ENCODE measurements around the gene NCOA3.
"Not testable (repeated sequence)": the region's sequence is repeated elsewhere in the genome, so short reads cannot be mapped to it uniquely, and the experiment has no call there.

Gene NCOA3

DNA sequence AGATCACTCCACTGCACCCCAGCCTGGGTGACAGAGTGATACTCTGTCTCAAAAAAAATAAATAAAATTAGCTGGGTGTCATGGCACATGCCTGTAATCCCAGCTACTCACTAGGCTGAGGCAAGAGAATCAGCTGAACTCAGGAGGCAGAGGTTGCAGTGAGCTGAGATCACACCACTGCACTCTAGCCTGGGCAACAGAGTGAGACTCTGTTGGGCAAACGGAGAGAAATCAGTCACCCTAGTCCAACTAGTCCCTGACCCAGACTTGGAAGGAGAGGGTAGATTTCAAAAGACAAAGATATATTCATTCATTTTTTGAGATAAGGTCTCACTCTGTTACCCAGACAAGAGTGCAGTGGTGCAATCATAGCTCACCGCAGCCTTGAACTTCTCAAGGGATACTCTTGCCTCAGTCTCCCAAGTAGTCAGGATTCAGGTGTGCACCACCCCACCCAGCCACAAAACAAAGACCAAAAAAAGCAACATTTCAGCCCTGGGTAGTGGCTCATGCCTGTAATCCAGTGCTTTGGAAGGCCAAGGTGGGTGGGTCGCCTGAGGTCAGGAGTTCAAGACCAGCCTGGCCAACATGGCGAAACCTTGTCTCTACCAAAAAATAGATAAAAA lies 26.2 kb upstream of the NCOA3 start:
- no peak for DNase-seq

DNA sequence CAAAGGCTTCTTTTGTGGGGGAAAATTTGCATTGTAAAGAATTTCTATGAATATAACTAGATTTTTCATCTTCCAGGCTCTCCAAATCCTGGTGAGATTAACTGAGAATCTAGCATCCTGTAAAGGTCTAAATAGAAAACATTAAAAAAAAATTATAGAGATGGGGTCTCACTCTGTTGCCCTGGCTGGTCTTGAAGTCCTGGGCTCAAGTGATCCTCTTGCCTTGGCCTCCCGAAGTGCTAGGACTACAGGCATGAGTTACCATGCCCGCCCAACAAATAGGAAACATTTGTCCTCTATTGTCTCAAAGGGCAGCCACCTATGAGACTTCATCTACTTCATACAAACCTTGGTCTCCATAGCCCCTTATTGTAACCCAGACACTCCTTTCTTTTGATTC lies 25.2 kb upstream of the NCOA3 start:
- no peak for DNase-seq

DNA sequence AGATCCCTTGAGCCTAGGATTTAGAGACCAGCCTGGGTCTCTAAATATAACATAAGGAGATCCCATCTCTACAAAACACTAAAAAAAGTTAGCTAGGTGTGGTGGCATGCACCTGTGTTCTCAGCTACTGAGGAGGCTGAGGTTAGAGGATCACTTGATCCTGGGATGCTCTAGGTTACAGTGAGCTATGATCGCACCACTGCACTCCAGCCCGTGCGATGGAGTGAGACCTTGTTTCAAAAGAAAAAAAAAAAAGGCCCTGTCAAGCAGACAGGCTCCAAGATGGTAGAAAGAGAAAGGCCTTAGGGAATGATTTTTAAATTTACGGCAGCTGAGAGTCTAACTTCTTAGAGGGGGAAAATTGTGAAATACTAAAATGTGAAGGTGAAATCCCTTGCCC lies 22.6 kb upstream of the NCOA3 start:
- DNase-seq: no peak

DNA sequence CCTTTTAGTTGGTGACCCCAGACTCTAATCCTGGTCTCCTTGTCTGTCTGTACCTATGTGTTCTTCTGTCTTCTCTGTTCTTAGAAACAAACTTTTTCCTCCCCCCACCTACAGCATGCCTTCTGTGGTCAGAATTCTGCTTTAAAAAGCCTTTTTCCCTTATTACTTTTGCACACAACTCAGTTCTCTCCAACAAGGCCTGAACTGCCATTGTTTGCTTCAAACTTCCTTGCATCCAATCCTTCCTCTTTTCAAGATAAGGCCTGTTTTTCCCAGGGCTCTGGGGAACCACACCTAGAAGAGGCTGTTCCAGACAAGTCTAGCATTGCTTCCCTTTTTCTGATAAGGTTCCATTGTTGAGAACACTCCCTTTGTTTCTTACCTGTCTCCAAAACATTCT lies 22.2 kb upstream of the NCOA3 start:
- no peak for DNase-seq

DNA sequence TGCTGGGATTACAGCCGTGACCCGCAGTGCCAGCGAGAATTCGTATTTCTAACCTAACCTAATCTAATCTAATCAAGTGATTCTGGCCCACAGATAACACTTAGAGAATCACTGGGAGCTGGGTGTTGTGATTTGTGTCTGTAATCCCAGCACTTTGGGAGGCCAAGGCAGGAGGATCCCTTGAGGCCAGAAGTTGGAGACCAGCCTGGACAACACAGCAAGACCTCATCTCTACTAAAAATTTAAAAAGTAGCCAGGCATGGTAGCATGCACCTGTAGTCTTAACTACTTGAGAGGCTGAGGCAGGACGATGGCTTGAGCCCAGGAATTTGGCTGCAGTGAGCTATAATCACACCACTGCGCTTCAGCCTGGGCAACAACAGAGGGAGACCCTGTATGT lies 21.4 kb upstream of the NCOA3 start:
- DNase-seq: no peak

DNA sequence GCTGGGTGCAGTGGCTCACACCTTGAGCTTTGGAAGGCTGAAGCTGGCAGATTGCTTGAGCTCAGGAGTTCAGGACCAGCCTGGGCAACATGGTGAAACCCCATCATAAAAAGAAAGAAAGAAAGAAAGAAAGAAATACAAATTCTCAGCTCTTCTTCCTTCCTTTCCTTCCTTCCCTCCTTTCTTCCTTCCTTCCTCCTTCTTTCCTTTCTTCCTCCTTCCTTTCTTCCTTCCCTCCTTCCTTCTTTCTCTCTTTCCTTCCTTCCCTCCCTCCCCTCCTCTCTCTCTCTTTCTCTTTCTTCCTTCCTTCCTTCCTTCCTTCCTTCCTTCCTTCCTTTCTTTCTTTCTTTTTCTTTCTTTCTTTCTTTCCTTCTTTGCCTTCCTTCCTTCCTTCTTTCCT lies 21.0 kb upstream of the NCOA3 start:
- DNase-seq: no peak

DNA sequence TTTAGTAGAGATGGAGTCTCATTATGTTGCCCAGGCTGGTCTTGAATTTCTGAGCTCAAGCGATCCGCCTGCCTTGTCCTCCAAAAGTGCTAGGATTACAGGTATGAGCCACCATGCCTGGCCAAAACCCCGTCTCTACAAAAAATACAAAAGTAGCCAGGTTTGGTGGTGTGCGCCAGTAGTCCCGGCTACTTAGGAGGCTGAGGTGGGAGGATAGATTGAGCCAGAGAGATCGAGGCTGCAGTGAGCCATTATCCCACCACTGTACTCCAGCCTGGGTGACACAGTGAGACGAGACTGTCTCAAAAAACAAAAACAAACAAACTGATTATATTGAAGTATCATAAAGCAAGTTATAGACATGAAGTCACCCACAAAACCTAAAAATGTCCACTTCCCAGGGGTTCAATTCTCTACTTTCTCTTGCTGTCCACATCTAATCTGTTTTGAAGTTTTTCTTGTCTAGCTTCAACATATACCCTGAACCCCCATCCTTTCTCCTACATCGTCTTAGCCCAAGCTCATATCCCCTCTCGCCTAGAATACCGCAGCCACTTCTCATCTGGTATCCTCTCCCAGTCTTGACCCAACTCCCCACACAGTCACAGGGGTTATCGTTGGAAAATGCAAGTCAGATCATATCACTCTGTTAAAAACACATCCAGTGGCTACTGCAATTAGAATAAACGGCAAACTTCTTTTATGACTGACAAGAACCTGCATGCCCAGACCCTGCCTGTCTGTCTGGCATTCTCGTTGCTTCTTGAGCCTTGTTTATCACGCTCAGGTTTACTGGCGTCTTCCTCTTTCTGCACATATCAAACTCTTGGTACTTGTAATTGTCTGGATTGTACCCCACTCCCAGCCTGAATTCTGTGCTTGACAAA lies 20.1 kb upstream of the NCOA3 start:
- DNase-seq: no peak

DNA sequence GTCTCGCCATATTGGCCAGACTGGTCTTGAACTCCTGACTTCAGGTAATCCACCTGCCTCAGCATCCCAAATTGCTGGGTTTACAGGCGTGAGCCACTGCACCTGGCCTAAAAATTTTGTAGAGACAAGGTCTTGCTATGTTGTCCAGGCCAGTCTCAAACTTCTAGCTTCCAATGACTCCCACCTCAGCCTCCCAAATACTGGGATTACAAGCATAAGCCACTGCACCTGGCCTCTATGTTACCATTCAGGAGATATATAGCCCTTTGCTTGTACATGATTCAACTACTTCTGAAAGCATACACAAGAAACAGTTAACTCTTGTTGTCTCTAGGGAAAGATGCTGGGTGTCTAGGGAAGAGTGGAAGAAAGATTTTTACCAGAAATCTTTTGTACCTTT lies 19.0 kb upstream of the NCOA3 start:
- no peak for DNase-seq

DNA sequence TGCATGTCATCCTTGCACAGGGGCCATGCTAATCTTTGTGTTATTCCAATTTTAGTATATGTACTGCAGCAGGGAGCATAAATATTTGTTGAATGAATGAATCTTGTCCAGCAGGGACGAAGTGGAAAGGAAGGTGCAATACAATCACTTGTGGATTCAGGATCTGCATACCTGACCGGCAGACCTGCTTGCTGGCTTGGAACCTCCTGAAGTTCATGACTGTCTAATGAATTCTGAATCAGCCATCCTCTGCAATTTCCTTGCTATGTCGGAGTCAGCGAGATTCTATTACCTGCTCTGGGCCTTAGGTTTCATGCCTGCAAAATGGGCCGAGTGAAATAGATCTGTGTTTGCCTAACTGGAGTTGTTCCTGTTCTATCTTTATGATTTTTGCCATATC lies 17.4 kb upstream of the NCOA3 start:
- no peak for DNase-seq

DNA sequence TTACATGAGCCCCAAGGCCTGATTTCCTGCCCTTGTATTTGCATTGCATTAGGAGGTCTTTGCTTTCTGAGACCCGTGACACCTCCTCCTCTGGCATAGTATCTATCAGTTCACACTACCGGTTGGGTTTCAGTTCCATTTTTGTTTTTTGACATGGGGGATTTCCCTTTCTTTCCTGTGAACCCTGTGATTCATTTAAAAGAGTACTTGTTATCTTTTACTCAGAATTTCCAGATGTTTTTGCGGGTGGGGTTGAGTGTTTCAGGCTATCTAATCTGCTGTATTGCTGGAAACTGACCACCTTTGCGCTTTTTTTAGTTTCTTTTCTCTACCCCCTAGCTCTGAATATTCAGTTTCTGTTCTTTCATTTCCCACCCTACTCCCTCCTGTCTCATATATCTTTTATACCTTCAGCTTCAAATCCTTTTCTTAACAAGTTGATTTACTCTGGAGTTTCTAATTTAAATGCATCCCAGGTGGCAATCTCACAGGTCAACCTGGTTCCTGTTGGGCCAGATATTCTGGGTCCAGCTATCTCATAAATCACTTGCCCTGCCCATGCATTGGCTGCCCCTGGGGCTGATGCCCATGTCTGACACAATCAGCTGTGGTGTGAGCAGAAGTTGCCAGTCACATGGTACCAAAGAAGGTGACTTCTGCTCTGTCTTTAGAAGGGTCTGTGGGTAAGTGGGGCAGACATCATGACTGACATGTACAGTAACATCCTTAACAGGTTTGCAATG lies 14.3 kb upstream of the NCOA3 start:
- no peak for DNase-seq

DNA sequence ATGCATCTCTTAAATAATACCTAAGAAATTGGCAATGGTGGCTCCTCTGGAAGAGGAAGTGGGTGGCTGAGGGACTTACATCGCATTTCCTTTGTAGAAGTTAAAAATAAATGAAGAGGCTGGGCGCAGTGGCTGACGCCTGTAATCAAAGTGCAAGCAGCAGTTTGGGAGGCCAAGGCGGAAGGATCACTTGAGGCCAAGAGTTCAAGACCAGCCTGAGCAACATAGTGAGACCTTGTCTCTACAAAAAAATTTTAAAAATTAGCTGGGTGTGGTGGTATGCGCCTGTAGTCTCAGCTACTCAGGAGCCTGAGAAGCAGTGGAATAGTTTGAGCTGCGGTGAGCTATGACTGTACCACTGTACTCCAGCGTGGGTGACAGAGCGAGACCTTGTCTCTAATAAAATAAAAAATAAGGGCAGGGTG lies 12.2 kb upstream of the NCOA3 start:
- DNase-seq: no peak

DNA sequence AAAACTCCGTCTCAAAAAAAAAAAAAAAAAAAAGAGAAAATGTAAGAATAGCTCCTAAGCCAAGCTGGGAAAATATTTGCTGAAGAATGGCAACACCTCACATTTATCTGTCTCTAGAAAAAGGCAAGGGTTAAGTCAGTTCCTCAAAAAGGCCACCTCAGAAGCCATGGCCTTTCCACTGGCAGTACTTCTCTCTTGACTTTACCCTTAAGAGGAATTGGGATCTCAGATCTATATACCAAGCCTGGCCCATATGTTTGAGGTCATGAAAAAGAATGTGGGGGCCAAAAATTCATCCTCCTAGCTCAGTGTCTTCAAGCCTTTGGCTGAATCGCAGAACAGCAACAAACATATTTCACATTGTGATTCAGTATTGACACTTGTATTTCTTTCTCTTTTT lies 10.9 kb upstream of the NCOA3 start:
- no peak for DNase-seq

DNA sequence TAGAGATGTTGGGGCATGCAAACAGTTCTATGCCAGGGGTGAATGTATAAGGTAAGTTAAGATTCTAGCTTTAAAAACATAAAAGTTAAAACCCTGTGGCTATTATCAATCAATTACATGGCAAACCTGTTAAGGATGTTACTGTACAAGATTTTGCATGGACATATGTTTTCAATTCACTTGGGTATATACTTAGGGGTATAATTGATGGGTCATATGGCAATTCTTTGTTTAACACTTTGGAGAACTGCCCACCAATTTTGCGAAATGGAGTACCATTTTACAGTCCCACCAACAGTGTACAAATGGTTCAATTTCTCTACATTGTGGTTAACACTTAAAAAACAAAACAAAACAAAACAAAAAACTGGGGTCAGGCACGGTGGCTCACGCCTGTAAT lies 9.4 kb upstream of the NCOA3 start:
- DNase-seq: no peak

DNA sequence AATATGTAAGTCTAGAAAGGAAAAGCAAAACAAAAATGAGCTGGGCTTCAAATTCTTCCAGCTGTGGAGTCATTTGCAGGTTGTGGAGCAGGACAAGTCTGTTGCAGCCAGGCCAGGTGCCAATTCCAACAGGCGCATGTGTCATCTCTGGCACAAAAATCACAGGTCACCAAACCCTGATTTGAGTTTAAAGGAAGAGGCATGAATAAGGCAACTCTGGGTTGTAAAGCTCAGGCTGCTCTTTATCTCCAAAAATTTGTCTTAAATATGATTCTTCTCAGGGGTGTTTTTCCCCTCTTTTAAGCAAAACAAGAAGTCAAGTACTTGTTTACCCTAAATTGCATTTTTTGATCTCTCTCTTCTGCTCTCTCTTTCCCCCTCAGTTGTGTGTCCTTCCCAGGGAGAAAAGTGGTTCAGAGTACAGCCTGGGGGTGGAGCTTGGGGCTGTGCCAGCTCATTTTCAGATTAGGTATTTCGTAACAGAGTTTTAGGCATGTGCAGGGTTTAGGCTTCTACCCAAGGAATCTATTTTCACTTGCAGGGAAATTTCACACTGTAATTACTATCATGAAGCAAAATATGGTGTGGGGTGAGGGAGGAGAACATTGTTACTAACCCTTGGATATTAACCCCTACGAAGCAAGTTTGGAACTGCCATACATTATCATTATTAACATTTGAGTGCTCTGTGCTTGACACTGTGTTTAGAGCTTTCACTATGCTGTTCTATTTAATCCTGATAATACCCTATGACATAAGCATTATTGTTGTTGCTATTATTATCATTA lies 8.3 kb upstream of the NCOA3 start:
- DNase-seq: peak; percentile 34 to 65

DNA sequence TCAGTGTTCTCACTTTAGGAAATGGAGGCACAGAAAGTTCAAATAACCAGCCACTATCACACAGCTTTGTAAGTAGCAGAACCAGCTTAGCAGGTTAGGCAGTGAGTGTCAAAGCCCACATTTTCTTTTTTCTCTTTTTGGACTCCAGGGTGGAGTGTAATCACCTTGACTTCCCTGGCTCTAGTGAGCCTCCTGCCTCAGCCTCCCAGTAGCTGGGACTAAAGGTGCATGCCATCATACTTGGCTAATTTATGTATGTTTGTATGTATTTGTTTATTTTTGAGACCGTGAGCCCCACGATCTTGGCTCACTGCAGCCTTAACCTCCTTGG lies 7.8 kb upstream of the NCOA3 start:
- DNase-seq: no peak

DNA sequence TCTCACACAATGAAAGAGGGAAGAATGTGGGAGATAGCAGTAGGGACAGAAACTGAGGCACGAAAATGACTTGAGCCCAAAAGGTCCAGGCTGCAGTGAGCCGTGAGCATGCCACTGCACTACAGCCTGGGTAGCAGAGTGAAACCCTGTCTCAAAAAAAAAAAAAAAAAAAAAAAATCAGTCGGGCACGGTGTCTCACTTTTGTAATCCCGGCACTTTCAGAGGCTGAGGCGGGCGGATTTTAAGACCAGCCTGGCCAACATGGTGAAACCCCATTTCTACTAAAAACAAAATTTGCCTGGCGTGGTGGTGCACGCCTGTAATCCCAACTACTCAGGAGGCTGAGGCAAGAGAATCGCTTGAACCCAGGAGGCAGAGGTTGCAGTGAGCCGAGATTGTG lies 7.1 kb upstream of the NCOA3 start:
- not testable (repeated sequence) for DNase-seq

DNA sequence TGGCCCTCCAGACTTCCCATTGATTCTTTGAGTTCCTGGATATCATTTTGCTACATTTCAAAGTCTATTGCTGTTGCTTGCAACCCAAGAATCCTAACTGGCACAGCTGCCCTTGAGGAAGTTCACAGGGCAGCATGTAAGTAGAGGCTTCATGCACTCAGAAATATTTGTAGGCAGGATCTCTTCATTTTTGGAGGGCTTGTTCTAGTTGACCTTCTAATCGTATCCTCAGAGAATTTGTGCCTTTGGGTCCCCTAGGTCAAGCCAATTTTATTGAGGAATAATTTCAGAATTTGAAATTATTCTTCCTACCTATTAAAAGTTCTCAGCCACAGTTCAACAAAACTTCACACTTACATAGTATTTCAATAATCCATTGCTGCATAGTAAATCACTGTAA lies 5.6 kb upstream of the NCOA3 start:
- no peak for DNase-seq

DNA sequence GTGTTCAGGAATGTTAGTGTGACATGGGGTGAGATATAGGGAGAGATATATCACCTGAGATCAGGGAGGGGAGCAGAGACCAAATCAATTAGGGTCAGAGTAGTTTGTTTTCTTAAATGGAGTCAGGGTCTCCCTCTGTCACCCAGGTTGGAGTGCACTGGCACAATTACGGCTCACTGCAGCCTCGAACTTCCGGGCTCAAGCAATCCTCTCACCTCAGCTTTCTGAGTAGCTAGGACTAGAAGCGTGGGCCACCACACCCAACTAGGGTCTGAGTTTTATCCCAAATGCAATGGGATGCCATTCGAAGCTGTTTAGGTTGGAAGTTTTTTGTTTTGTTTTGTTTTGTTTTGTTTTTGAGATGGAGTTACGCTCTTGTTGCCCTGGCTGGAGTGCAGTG lies 3.1 kb upstream of the NCOA3 start:
- DNase-seq: no peak

DNA sequence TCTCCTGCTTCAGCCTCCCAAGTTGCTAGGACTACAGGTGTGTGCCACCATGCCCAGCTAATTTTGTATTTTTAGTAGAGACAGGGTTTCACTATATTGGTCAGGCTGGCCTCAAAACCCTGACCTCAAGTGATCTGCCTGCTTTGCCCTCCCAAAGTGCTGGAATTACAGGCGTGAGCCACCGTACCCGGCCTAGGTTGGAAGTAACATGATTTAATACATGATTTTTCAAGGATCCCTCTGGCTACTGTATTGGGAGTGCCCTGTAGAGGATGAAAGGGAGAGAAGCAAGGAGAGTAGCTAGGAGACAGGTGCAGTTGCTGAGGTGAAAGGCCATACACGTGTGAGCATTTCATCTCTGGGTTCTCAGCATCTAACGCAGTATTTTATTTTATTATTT lies 2.6 kb upstream of the NCOA3 start:
- no peak for DNase-seq

DNA sequence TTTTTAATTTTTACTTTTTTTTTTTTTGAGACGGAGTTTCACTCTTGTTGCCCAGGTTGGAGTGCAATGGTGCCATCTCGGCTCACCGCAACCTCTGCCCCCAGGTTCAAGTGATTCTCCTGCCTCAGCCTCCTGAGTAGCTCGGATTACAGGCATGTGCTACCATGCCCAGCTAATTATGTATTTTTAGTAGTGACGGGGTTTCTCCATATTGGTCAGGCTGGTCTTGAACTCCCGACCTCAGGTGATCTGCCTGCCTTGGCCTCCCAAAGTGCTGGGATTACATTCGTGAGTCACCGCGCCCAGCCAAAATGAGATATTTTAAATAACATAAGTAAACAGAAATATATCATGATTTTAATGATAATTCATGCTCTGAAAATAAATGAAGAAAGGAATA lies 1.6 kb upstream of the NCOA3 start:
- DNase-seq: not testable (repeated sequence)

DNA sequence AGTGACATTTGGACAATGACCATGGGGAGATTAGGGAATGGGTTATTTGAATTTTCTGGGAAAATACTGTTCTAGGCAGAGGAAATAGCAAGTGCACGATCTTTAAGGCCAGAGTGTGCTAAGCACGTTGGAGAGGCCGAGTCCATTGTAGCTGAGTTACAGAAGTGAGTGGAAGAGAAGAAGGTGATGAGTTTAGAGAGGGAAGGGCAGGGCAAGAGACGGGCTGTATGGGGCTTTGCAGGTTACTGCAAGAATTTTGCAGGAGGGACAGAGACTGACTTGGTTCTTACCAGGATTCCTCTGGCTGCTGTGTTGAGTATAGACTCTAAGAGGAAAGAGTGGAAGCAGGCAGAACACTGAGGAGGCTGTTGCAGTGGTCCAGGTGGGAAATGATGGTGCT lies 1.1 kb upstream of the NCOA3 start:
- no peak for DNase-seq

DNA sequence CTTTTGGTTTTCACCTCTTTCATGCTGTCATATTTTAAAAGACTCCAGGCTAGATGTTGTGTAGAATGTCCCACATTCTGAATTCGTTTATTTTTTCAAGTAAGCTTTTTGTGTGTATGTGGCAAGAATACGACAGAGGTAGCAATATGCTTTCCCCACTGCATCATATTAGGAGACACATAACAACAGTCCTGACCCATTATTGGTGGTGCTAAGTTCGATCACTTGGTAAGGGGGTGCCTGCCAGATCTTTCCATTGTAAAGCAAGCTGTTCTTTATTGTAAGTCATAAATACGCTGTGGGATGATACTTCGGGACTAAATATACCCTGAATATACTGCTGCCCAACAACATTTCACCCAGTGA lies 588 bp upstream of the NCOA3 start:
- no peak for DNase-seq
